Testis (tissue), 2 donors: Measurements from ENCODE around the gene ADGRB3.

ENCODE experiments used
- CTCF ChIP-seq, 3 experiments: fragments of 450-650 bp in 2 of 3; fragments of 200-600 bp in 1 of 3; sonication (generic) in 1 of 3; IDR thresholded peaks; one replicate each; pipeline ENCODE4 v1.5.1; 2016 to 2019; ENCODE audit warnings: antibody characterized with exemption in 3 of 3, mild to moderate bottlenecking in 2 of 3, moderate library complexity in 1 of 3
- POLR2A ChIP-seq: fragments of 450-650 bp; IDR thresholded peaks from one replicate; pipeline ENCODE4 v1.6.1; 2017; ENCODE audit warnings: antibody characterized with exemption, mild to moderate bottlenecking, moderate library complexity

DNA sequence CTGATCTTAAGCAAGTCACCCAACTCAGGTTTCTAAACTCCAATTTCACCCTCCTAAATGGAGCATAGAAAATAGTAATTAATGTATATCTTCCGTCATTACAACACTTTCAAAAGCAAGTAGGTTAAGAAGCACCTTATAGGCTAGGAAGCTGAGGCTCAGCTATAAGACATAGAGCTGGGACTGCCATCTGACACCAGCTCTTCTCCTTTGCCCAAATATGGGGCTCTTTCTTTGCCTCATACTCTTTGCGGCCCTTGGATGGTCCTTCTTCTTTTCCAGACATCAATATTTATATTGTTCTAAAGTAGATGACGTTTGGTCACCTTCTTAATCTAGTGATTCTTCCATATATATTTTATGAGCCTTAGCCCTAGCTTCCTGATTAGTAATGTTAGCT, 748.5 kb downstream of the ADGRB3 start:
- TF ChIP-seq POLR2A (no peak), CTCF (IDR thresholded peaks at IDR 0.05) (no peak)
